Measurements from ENCODE around the gene PSTPIP1. TPM values are rescaled to one million over a fixed set of nuclear protein-coding genes. Genes with fewer than 3 reads are reported as not detected.

Gene PSTPIP1
- total and polyA plus RNA-seq, 2 of the 13 experiments (the other 11 are each of a cell fraction or from before 2014, with no cell fraction given): 4.4 to 8.7 TPM

DNA sequence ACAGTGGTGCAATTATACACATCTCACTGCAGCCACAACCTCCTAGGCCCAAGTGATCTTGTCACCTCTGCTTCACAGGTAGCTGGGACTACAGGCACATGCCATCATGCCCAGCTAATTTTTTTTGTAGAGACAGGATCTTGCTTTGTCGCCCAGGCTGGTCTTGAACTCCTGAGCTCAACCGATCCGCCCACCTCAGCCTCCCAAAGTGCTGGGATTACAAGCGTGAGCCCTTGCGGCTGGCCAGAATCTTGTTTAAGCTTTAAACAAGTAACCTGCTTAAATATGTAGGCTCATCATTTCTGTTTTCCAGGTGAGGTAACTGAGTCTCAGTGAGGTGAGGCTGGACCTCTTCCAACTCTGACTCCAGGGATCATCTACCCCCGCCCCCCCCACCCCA, 7.7 kb upstream of the PSTPIP1 start (continued):
- TF ChIP-seq ZNF547 (CRISPR knock-in tag; IDR thresholded peaks at IDR 0.05) (no peak), IRF1 (CRISPR knock-in tag; IDR thresholded peaks at IDR 0.05; ENCODE audit: low read depth) (no peak), HNF1B (CRISPR knock-in tag; IDR thresholded peaks at IDR 0.05) (no peak)
- TF ChIP-seq, protein P1, sequence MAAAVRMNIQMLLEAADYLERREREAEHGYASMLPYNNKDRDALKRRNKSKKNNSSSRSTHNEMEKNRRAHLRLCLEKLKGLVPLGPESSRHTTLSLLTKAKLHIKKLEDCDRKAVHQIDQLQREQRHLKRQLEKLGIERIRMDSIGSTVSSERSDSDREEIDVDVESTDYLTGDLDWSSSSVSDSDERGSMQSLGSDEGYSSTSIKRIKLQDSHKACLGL (CRISPR knock-in tag; IDR thresholded peaks at IDR 0.05): no peak

DNA sequence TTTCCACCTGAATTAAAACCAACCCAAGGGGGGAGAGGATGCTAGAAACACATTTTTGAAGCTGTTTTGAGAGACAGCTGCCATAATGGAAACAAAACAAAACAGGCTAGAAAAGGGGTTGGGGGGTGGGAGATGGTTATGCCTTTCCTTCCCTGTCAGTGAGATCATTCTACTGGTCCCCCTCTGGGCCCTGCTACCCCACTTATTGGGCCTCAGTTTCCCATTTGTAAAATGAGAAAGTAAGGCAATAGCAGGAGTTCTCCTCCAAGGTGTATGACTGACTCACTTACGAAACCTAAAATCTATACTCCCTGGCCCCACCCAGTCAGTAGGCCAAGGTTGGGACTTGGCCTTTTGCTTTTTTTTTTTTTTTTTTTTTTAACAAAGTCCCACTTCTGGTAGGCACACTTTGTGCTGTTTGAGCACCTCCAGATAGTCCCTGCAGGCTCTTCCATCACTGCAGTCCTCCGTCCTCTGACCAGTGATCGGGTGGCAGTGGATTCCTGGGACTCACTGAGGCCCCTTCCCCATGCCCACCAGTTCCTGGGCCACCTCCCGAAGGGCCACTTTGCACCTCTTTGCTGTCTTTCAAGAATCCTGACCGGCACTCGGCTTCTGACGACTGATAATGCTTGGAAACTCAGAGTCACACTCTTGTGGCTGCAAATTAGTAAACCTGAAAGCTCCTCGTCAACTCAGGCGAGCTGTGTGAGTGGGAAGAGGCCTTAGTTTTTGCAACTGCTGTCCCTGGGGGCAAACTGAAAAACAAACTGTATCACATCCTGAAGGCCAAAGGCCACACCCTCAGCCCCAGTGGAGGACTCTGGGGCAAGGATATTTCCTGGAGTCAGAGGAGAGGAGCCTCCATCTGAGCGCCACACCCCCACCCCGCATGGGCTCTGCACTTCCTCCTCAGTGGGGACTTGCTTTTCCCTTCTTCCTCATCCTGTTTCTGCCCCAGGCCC, 6.7 kb upstream of the PSTPIP1 start:
- no peak overlapping the region for H3K9ac ChIP-seq (ENCODE audit: insufficient read depth, low read depth, low read length)
- TF ChIP-seq ZNF263 (CRISPR knock-in tag; IDR thresholded peaks at IDR 0.05): peak; percentile 17; the same call in 1 of the 2 replicates
- no peak for TF ChIP-seq PITX1 (CRISPR knock-in tag; IDR thresholded peaks at IDR 0.05)
- no peak for TF ChIP-seq JUND (CRISPR knock-in tag; IDR thresholded peaks at IDR 0.05)
- no peak overlapping the region for H3K4me3 ChIP-seq (replicated peaks in 1 of 3; ENCODE audit: insufficient read depth in 1 of 3, low read depth in 2 of 3, low read length in 3 of 3)
- H3K4me1 ChIP-seq (ENCODE audit: insufficient read depth, low read length): no peaks in the 10 kb centered on the region; the same call in 1 of the 2 replicates
- no peaks in the 10 kb centered on the region for H4K20me1 ChIP-seq (ENCODE audit: insufficient read depth, low read length)
- no peaks in the 10 kb centered on the region for H3K36me3 ChIP-seq (replicated peaks in 1 of 2; ENCODE audit: control insufficient read depth in 1 of 2, insufficient read depth in 2 of 2, low read length in 2 of 2)
- POLR2A ChIA-PET: no interaction called here
- 29% methylated on average over 9 of the region's 11 CpGs for WGBS (ENCODE audit: low lambda C conversion rate)
- DNase-seq (ENCODE audit: low spot score) (no peak), ATAC-seq (no peak), FAIRE-seq (no peak)
- no peak overlapping the region for H3K4me2 ChIP-seq (ENCODE audit: low read depth, low read length)
- H2AFZ ChIP-seq (ENCODE audit: low read length): no peak overlapping the region
- intact Hi-C loops (cut with micrococcal nuclease; ENCODE audit: unreplicated experiment): no loop called here
- CTCF ChIA-PET (ENCODE audit: low intra/inter-chr PET ratio, low total read pairs): no interaction called here
- no TSS peak for BruUV-seq (replicated peaks)
- no peaks in the 10 kb centered on the region for H3K9me3 ChIP-seq (ENCODE audit: low read length)
- in situ Hi-C loops (cut with HindIII; ENCODE audit: extremely low pct_ligation_motif_present, low pct_unique_long_range_greater_than_20kb): no loop called here
- peaks cover 3 to 38% of the 10 kb centered on the region in 2 experiments; a peak in 3 of 5 replicates for H3K27me3 ChIP-seq (ENCODE audit: control insufficient read depth in 1 of 2, insufficient read depth in 2 of 2, low read length in 2 of 2)
- H3K27ac ChIP-seq (ENCODE audit: extremely low read length, insufficient read depth, low read length): no peak overlapping the region
- H3K79me2 ChIP-seq (ENCODE audit: insufficient read depth, low read length): no peaks in the 10 kb centered on the region

All from HepG2 (cell line).